HG02884 (cell line): Measurements from ENCODE around the gene CEP170.
"Not testable (repeated sequence)": the region's sequence is repeated elsewhere in the genome, so short reads cannot be mapped to it uniquely, and the experiment has no call there.

Experiments used
- ATAC-seq: cut with Tn5 transposase; IDR thresholded peaks from one replicate; pipeline ENCODE4 v1.9.1; 2021; ENCODE audit warnings: mild to moderate bottlenecking, moderate library complexity; ENCODE audit not compliant: unreplicated experiment

CEP170 gene

GRCh38 chr1:243183661-243184060 is 71.4 kb downstream of the CEP170 start:
- ATAC-seq = not testable (repeated sequence)

GRCh38 chr1:243183176-243183575 is 71.9 kb downstream of the CEP170 start:
- not testable (repeated sequence) for ATAC-seq

DNA sequence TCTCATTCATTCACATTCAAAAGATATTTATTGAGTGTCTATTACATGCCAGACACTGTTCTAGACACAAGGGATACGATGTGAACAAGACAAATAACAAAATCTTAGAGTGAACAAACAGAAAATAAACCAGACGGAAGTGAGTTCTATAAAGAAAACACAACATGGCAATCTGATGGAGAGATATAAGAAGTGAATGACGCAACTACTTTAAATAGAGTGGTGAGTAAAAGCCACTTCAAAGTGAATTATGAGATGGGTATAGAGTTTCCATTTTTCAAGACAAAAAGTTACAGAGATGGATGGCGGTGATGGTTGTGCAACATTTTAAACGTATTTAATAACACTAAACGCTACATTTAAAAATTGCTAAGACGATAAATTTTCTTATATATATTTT is 75.4 kb downstream of the CEP170 start:
- no peak for ATAC-seq

- ATAC-seq = not testable (repeated sequence)
These were observed 77.3 kb downstream of the CEP170 start for GRCh38 chr1:243177792-243178191.

GRCh38 chr1:243173758-243174369 is 81.2 kb downstream of the CEP170 start:
- not testable (repeated sequence) for ATAC-seq

- ATAC-seq = not testable (repeated sequence)
These were observed 90.2 kb downstream of the CEP170 start for GRCh38 chr1:243164911-243165310.

- ATAC-seq = not testable (repeated sequence)
These were observed 104.2 kb downstream of the CEP170 start for GRCh38 chr1:243150906-243151305.

GRCh38 chr1:243149120-243149519 is 106.0 kb downstream of the CEP170 start:
- not testable (repeated sequence) for ATAC-seq

- ATAC-seq = not testable (repeated sequence)
These were observed 107.7 kb downstream of the CEP170 start for GRCh38 chr1:243147351-243147750.

- ATAC-seq = not testable (repeated sequence)
These were observed 114.6 kb downstream of the CEP170 start for GRCh38 chr1:243140498-243140897.

DNA sequence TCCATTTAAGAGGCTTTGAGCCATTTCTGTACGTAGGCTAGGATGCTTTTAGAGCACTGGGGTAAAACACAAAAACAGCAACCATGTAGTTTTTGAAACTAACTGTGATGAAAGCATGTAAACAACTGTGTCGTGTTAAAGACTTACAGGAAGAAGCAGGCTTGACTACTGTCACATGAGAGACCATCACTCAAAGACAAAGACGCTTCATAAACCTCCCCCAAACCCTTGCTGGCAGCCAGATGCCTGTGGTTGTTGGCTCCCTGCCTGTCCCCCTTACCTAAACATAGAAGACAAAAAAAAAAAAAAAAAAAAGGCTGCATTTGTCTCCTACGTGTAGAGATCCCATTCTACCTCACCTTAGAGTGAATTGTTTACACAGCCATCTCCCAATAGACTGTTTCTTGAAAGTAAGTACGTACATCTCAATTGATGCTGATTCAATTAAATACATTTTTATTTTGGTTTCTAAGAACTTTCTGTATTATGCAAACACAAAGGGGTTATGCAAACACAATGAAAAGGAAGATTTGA is 132.1 kb downstream of the CEP170 start:
- ATAC-seq = not testable (repeated sequence)

- not testable (repeated sequence) for ATAC-seq
These were observed 133.1 kb downstream of the CEP170 start for GRCh38 chr1:243121939-243122338.

DNA sequence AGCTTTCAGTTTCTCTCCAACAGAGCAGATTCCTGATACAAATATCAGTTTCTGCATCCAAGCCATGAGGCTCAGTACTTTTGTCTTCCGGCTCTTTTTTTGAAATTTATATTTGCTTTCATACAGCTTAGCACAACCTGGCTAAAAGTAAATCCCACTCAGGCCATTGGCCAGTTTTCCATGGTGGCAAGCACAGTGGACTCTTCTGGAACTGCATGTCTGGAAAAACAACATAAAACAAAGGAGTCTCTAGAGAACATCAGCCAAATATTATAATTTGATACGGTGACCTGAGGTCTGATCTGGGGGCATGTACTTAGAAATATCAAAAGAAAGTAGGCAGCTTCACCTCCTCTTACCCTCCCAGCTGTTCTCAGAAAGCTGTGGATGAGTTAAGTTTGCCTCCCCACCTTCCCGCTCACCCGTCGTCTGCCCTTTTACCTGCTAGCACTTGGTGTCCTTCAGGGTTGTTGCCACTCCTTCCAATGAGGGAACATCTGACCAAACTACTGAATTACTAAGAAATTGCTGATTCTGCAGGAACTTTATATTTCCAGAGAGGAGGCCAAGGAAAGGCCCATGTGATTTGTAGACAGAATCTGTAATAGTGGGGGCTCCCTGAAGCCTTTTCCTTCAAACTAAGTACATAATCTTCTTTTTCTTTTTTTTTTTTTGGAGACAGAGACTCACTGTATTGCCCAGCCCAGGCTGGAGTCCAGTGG is 136.3 kb downstream of the CEP170 start:
- not testable (repeated sequence) for ATAC-seq

DNA sequence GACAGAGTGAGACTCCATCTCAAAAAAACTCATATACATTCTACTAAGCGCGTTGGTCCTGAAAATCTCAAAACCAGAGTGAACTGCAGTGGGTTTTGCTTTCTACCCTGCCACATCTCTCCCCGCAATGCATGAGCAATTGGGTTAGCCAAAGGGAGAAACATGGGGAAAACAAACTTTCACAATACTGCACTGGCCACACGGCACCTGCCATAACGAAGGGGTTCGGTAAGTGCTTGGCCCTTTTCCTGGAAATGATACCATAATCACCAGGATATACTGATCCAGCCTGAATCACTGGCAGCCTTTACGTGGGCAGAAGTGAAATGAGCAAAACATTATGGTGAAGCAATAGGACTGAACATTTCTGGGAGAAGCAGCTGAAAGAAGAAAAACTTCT is 138.9 kb downstream of the CEP170 start:
- ATAC-seq = not testable (repeated sequence)

DNA sequence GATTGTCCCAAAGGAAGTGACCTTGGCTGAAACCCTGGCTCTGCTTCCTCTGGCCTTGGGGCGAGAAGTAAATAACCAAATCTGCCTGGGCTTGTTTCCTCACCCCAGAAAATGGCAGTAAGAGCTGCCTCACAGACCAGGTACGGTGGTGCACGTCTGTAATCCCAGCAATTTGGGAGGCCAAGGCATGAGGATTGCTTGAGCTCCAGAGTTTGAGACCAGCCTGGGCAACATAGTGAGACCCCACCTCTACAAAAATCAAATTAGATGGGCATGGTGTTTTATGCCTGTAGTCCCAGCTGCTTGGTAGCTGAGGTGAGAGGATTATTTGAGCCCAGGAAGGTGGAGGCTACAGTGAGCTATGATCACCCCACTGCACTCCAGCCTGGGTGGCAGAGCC is 140.3 kb downstream of the CEP170 start:
- ATAC-seq = not testable (repeated sequence)

- peak; percentile 88 for ATAC-seq
These were observed 140.9 kb downstream of the CEP170 start for GRCh38 chr1:243114059-243114713.

DNA sequence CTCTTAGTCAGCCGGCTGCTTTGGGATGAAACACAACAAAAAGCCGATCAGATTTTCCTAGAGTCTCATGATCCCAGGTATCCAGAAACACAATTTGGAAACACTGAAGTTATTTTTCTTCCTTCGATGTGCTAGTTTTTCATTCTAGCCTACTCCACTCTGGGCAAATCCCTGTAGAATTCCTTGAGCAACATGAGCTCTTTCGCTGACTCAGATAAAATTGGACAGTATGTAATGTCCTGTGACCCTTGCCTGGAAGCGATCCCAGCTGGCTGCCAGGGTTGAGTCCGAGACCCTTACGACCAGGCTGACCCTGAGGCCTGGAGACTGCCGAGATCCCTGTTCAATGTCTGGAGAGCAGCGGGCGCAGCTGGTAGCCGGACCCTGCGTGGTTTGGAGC is 147.9 kb downstream of the CEP170 start:
- ATAC-seq = not testable (repeated sequence)

DNA sequence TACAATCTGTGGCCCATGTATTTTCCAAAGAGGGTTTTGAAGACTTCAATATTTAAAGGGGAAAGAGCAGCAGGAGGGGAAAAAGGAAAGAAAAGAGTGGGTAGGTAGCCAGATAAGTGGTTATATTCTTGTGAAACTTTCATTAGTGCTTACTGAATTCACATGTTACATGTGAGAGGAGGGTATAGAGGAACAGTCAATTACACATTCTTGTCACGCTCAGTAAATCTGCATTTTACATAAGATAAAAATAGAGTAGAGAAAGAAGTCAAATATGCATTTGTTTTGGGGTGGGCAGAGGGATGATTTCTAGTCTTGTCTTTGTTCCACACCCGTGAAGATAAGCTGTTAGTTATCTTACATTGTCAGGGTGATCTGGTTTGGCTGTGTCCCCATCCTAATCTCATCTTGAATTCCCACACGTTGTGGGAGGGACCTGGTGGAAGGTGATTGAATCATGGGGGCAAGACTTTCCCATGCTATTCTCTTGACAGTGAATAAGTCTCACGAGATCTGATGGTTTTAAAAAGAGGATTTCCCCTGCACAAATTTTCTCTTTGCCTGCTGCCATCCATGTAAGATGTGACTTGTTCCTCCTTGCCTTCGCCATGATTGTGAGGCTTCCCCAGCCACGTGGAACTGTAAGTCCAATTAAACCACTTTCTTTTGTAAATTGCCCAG is 149.3 kb downstream of the CEP170 start:
- ATAC-seq = peak; percentile 43

DNA sequence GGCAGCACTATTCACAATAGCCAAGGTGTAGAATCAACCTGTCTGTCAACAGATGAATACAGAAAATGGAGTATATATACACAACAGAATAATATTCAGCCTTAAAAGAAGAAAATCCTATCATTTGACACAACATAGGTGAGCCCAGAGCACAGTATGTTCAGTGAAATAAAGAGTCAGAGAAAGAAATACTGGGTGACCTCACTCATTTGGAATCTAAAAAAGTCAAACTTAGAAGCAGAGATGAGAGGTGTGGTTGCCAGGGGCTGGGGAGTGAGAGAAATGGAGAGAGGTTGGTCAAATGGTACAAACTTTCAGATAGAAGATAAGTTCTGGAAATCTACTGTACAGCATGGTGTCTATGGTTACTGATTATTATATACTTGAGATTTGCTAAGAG is 150.0 kb downstream of the CEP170 start:
- ATAC-seq = peak; percentile 43

DNA sequence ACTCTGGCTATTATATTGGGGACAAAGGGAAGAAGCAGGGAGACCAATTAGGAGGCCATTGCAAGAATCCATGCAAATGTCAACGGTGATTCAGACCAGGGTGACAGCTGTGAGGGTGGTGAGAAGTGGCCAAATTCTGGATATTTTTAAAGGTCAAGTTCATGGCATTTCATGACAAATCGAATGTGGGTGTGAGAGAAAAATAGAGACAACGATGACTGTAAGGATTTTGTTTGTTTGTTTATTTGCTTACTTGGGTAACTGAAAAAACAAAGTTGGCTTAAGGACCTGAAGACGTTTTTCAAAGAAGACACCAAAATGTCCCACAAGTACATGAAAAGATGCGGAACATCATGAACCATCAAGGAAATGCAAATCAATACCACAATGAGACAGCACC is 150.6 kb downstream of the CEP170 start:
- not testable (repeated sequence) for ATAC-seq

DNA sequence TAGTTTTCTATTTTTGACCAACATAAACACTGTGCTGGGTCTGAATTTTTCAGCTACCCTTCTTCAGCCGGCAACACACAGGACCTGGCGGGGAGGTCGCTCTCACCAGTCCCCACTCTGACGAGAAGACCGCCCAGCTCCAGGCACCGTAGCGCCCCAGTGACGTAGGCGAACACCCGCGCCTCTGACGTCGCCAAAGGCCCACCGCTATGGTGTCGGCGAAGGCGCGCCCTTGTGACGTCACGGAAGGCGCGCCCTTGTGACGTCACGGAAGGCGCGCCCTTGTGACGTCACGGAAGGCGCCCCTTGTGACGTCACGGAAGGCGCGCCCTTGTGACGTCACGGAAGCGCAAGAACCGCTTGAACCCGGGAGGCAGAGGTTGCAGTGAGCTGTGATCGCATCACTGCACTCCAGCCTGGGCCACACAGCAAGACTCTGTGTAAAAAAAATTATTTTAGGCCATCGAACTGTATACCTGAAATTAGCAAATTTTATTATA is 153.5 kb downstream of the CEP170 start:
- not testable (repeated sequence) for ATAC-seq
